Neural cell (in vitro differentiated cells): ENCODE data around the gene UBXN10. TPM values are rescaled to one million over a fixed set of nuclear protein-coding genes. Genes with fewer than 3 reads are reported as not detected.

ENCODE experiments used
- H2AFZ ChIP-seq: fragments of 200-600, 300-800 bp; sonication (generic), shearing (Covaris generic); 2 replicates; pipeline ENCODE4 v1.6.0; 2014; ENCODE audit warnings: low read depth, mild to moderate bottlenecking, antibody characterized with exemption, low read length, moderate library complexity
- H3F3A ChIP-seq: fragments of 200-600 bp; shearing (Covaris generic); 2 replicates; pipeline ENCODE4 v1.6.1; 2016; ENCODE audit warnings: mild to moderate bottlenecking, moderate library complexity, mixed read lengths, antibody characterized with exemption, low read length; ENCODE audit not compliant: insufficient read depth, poor library complexity, severe bottlenecking
- H3K27ac ChIP-seq: fragments of 200-600, 300-800 bp; sonication (generic), shearing (Covaris generic); 2 replicates; pipeline ENCODE4 v1.5.1; 2014; ENCODE audit warnings: mild to moderate bottlenecking, low read length, moderate library complexity
- H3K27me3 ChIP-seq: fragments of 300-800, 200-600 bp; sonication (generic), shearing (Covaris generic); 2 replicates; pipeline ENCODE4 v1.6.0; 2014; ENCODE audit warnings: mild to moderate bottlenecking, low read depth, low read length, moderate library complexity; ENCODE audit not compliant: insufficient read depth
- H3K36me3 ChIP-seq: fragments of 300-800, 200-600 bp; sonication (generic), shearing (Covaris generic); 2 replicates; pipeline ENCODE4 v1.5.1; 2014; ENCODE audit warnings: mild to moderate bottlenecking, antibody characterized with exemption, low read length, moderate library complexity; ENCODE audit not compliant: insufficient read depth
- H3K4me2 ChIP-seq: fragments of 300-800, 200-600 bp; sonication (generic), shearing (Covaris generic); 2 replicates; pipeline ENCODE4 v1.6.0; 2014; ENCODE audit warnings: mild to moderate bottlenecking, low read length
- H3K4me3 ChIP-seq: fragments of 300-800, 200-600 bp; sonication (generic), shearing (Covaris generic); 2 replicates; pipeline ENCODE4 v1.5.1; 2014; ENCODE audit warnings: mild to moderate bottlenecking, low read length, moderate library complexity
- H3K79me2 ChIP-seq: fragments of 200-600 bp; shearing (Covaris generic); replicated peaks from 2 replicates; pipeline ENCODE4 v1.6.0; 2014; ENCODE audit warnings: mild to moderate bottlenecking, low read length, moderate library complexity; ENCODE audit not compliant: insufficient read depth
- H3K9ac ChIP-seq: fragments of 300-800, 200-600 bp; sonication (generic), shearing (Covaris generic); 2 replicates; pipeline ENCODE4 v1.6.1; 2016; ENCODE audit warnings: mild to moderate bottlenecking, low read length, mixed read lengths
- H3K9me2 ChIP-seq: fragments of 200-600 bp; shearing (Covaris generic); 2 replicates; pipeline ENCODE4 v1.6.1; 2016; ENCODE audit warnings: mild to moderate bottlenecking, low read length, mixed read lengths; ENCODE audit not compliant: insufficient read depth
- H3K9me3 ChIP-seq: fragments of 200-600, 300-800 bp; sonication (generic), shearing (Covaris generic); 2 replicates; pipeline ENCODE4 v1.6.1; 2016; ENCODE audit warnings: mild to moderate bottlenecking, mixed run types, low read length, moderate library complexity, mixed read lengths
- H4K20me1 ChIP-seq: fragments of 200-600 bp; shearing (Covaris generic); 2 replicates; pipeline ENCODE4 v1.6.1; 2016; ENCODE audit warnings: mild to moderate bottlenecking, mixed run types; ENCODE audit not compliant: insufficient read depth
- EP300 ChIP-seq: fragments of 450-650 bp; conservative IDR thresholded peaks from 2 replicates; pipeline ENCODE4 v1.6.1; 2014; ENCODE audit warnings: antibody characterized with exemption, mild to moderate bottlenecking, moderate library complexity; ENCODE audit not compliant: poor library complexity, severe bottlenecking
- EZH2 ChIP-seq: fragments of 200-600, 300-800 bp; shearing (Covaris generic), sonication (generic); IDR thresholded peaks from 2 replicates; pipeline ENCODE4 v1.6.1; 2014; ENCODE audit warnings: antibody characterized with exemption, low read length, borderline replicate concordance, mild to moderate bottlenecking; ENCODE audit not compliant: insufficient read depth, poor library complexity, severe bottlenecking
- MXI1 ChIP-seq: fragments of 450-650 bp; conservative IDR thresholded peaks from 2 replicates; pipeline ENCODE4 v1.6.1; 2014; ENCODE audit warnings: antibody characterized with exemption, mild to moderate bottlenecking; ENCODE audit not compliant: poor library complexity, severe bottlenecking
- POLR2AphosphoS5 ChIP-seq: IDR thresholded peaks from 2 replicates; pipeline ENCODE4 v1.6.1; 2012
- RAD21 ChIP-seq: fragments of 450-650 bp; conservative IDR thresholded peaks from 2 replicates; pipeline ENCODE4 v1.6.1; 2014; ENCODE audit warnings: antibody characterized with exemption, mild to moderate bottlenecking, moderate library complexity
- SMC3 ChIP-seq: fragments of 450-650 bp; conservative IDR thresholded peaks from 2 replicates; pipeline ENCODE4 v1.6.1; 2014; ENCODE audit warnings: antibody characterized with exemption, mild to moderate bottlenecking, moderate library complexity; ENCODE audit not compliant: poor library complexity
- TAF1 ChIP-seq: IDR thresholded peaks from 2 replicates; pipeline ENCODE4 v1.6.1; 2012; ENCODE audit warnings: low read depth
- polyA plus RNA-seq: library from polyadenylated mRNA; depleted of rRNA; stranded (reverse); fragments of >200 nt; gene quantifications from 2 replicates; pipeline ENCODE4 v1.2.3, GENCODE V29; 2014
- TF ChIP-seq, protein P1 (sequence below): fragments of 450-650 bp; IDR thresholded peaks from 2 replicates; pipeline ENCODE4 v1.5.1; 2014; ENCODE audit warnings: antibody characterized with exemption, mild to moderate bottlenecking, moderate library complexity; ENCODE audit not compliant: poor library complexity, severe bottlenecking
- TF ChIP-seq, protein P2 (sequence below): IDR thresholded peaks from 2 replicates; pipeline ENCODE4 v1.6.1; 2012; ENCODE audit warnings: borderline replicate concordance

UBXN10 gene
- polyA plus RNA-seq, 1 donor from 2014 or later = 0.64 TPM

DNA sequence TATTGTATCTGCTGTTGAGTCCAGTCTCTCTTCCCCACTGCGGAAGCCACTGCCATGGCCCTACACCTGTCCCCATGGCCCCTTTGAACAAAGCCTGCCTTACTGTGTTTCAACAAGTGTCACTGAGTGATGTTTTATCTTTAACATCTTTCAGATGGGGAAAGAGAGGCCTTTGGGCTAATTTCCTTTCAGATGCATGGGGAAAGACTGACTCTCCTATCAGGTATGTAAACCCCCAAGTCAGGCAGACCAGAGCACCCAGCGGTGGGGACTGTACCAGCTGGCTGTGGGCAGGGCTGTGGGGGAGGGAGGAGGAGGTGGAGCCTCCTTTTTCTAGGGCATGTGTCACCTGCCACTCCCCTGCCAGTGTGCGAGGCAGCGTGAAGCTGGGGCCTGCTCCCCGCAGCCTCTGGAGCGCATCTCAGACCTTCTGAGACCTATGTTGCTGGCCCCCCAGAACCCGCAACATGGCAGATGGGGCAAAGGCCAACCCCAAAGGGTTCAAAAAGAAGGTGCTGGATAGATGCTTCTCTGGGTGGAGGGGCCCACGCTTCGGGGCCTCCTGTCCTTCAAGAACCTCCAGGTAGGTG lies 46.8 kb upstream of the UBXN10 start, which contains the start of gene PLA2G2F:
PLA2G2F (plus strand) TSS at position 363 of the 590 bp plus-strand sequence; CDS start at position 468, 105 bp downstream.
- H3K4me3 ChIP-seq = no peak within 1 kb of the TSS
- no peak within 1 kb of the TSS for H3K9ac ChIP-seq
- no peak within 1 kb of the TSS for H3K4me2 ChIP-seq
- H3K27me3 ChIP-seq = no peaks in the 10 kb centered on the region
- H3K36me3 ChIP-seq = no peaks in the 10 kb centered on the region
- H3K79me2 ChIP-seq = no peaks in the 10 kb centered on the region
- TF ChIP-seq RAD21 (no peak), POLR2AphosphoS5 (no peak), EP300 (no peak), SMC3 (no peak), TAF1 (no peak), MXI1 (no peak), EZH2 (no peak)
- TF ChIP-seq, protein P1, sequence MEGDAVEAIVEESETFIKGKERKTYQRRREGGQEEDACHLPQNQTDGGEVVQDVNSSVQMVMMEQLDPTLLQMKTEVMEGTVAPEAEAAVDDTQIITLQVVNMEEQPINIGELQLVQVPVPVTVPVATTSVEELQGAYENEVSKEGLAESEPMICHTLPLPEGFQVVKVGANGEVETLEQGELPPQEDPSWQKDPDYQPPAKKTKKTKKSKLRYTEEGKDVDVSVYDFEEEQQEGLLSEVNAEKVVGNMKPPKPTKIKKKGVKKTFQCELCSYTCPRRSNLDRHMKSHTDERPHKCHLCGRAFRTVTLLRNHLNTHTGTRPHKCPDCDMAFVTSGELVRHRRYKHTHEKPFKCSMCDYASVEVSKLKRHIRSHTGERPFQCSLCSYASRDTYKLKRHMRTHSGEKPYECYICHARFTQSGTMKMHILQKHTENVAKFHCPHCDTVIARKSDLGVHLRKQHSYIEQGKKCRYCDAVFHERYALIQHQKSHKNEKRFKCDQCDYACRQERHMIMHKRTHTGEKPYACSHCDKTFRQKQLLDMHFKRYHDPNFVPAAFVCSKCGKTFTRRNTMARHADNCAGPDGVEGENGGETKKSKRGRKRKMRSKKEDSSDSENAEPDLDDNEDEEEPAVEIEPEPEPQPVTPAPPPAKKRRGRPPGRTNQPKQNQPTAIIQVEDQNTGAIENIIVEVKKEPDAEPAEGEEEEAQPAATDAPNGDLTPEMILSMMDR = no peak
- TF ChIP-seq, protein P2, sequence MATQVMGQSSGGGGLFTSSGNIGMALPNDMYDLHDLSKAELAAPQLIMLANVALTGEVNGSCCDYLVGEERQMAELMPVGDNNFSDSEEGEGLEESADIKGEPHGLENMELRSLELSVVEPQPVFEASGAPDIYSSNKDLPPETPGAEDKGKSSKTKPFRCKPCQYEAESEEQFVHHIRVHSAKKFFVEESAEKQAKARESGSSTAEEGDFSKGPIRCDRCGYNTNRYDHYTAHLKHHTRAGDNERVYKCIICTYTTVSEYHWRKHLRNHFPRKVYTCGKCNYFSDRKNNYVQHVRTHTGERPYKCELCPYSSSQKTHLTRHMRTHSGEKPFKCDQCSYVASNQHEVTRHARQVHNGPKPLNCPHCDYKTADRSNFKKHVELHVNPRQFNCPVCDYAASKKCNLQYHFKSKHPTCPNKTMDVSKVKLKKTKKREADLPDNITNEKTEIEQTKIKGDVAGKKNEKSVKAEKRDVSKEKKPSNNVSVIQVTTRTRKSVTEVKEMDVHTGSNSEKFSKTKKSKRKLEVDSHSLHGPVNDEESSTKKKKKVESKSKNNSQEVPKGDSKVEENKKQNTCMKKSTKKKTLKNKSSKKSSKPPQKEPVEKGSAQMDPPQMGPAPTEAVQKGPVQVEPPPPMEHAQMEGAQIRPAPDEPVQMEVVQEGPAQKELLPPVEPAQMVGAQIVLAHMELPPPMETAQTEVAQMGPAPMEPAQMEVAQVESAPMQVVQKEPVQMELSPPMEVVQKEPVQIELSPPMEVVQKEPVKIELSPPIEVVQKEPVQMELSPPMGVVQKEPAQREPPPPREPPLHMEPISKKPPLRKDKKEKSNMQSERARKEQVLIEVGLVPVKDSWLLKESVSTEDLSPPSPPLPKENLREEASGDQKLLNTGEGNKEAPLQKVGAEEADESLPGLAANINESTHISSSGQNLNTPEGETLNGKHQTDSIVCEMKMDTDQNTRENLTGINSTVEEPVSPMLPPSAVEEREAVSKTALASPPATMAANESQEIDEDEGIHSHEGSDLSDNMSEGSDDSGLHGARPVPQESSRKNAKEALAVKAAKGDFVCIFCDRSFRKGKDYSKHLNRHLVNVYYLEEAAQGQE = no peak
- no peak within 1 kb of the TSS for H3K27ac ChIP-seq
- H3K9me2 ChIP-seq = no peaks in the 10 kb centered on the region
- no peaks in the 10 kb centered on the region for H3K9me3 ChIP-seq
- H3F3A ChIP-seq = no peaks in the 10 kb centered on the region
- no peaks in the 10 kb centered on the region for H4K20me1 ChIP-seq
- H2AFZ ChIP-seq = no peak within 1 kb of the TSS

DNA sequence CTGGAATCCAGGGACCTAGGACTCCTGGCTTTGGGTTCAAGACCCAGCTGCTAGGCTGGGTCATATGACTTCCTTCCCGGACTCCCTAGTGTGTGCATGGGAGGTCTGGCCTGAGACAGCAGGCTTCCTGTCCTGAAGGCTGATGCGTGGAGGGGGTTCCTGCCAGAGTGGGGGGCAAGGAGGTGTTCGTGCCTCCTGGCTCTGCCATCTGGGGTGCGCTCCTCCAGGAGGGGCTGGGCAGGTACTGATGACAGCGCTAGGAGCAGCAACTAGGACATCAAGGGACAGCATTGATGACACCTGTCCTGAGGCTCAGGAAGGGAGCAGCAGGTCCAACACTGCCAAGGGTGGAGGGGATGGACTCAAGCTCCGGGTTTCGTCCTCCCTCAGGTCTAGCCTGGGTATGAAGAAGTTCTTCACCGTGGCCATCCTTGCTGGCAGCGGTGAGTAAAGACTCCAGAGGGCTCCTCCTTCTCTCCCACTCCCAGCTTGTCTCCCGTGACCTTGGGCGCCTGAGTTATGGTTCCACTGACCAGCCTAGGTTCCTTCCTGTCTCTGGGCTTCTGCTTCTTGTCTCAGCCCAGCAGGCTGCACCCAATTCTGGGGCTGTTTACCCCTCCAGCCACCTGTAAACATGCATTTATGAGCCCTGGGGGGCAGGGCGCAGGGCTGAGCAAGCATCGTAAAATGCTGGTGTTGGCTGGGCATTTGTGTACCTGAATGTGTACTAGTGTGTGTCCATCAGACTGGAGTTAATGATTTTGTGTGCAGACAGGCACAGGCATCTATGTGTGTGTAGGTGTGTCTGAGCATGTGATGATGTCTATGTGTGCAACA lies 45.9 kb upstream of the UBXN10 start:
- no peaks in the 10 kb centered on the region for H3K27me3 ChIP-seq
- no peak overlapping the region for H3K4me2 ChIP-seq
- no peak overlapping the region for H3K4me3 ChIP-seq
- no peak for TF ChIP-seq RAD21
- no peak for TF ChIP-seq EZH2
- TF ChIP-seq, protein P2 = no peak
- TF ChIP-seq MXI1 = no peak
- TF ChIP-seq POLR2AphosphoS5 = no peak
- TF ChIP-seq SMC3 = no peak
- TF ChIP-seq, protein P1 = no peak
- TF ChIP-seq TAF1 = no peak
- H3K27ac ChIP-seq = no peak overlapping the region
- H3K9me3 ChIP-seq = no peaks in the 10 kb centered on the region
- H3K9ac ChIP-seq = no peak overlapping the region
- no peaks in the 10 kb centered on the region for H4K20me1 ChIP-seq
- no peak overlapping the region for H2AFZ ChIP-seq
- no peaks in the 10 kb centered on the region for H3K79me2 ChIP-seq
- no peaks in the 10 kb centered on the region for H3K36me3 ChIP-seq
- H3K9me2 ChIP-seq = no peaks in the 10 kb centered on the region
- H3F3A ChIP-seq = no peaks in the 10 kb centered on the region
